Sigmoid colon (tissue), 7 donors: Measurements from ENCODE around the gene KLHL17. TPM values are rescaled to one million over a fixed set of nuclear protein-coding genes. Genes with fewer than 3 reads are reported as not detected.

ENCODE experiments used
- DNase-seq: peaks from one replicate; pipeline ENCODE4 v3.0.0-alpha.2; 2019
- H3K27ac ChIP-seq, 4 donors: fragments of 200-600 bp; sonication (generic); one replicate each; pipeline ENCODE4 v1.5.1; 2016 to 2019; ENCODE audit warnings: mild to moderate bottlenecking in 1 of 4
- H3K27me3 ChIP-seq, 3 donors: fragments of 200-600 bp; sonication (generic); one replicate each; pipeline ENCODE4 v1.5.1; 2019; ENCODE audit warnings: mild to moderate bottlenecking in 1 of 3
- H3K36me3 ChIP-seq, 4 donors: fragments of 200-600 bp; sonication (generic); one replicate each; pipeline ENCODE4 v1.5.1; 2016 to 2019
- H3K4me1 ChIP-seq, 4 donors: fragments of 200-600 bp; sonication (generic); one replicate each; pipeline ENCODE4 v1.5.1; 2017 to 2019
- H3K4me3 ChIP-seq, 4 donors: fragments of 200-600 bp; sonication (generic); one replicate each; pipeline ENCODE4 v1.5.1; 2017 to 2019; ENCODE audit warnings: mild to moderate bottlenecking in 2 of 4, moderate library complexity in 1 of 4
- H3K9me3 ChIP-seq, 4 donors: fragments of 200-600 bp in 3 of 4; sonication (generic) in 3 of 4; one replicate each; pipeline versions ENCODE4 v1.5.1 to v1.6.1; 2013 to 2019
- EP300 ChIP-seq, 4 donors: sonication (generic); formaldehyde crosslinking; IDR thresholded peaks; one replicate each; pipeline ENCODE4 v1.6.1; 2017; ENCODE audit warnings: antibody characterized with exemption in 4 of 4
- POLR2A ChIP-seq, 2 donors: fragments of 450-650 bp; IDR thresholded peaks; one replicate each; pipeline ENCODE4 v1.6.1; 2016; ENCODE audit warnings: antibody characterized with exemption in 2 of 2, mild to moderate bottlenecking in 2 of 2, moderate library complexity in 2 of 2
- POLR2AphosphoS5 ChIP-seq, 4 donors: sonication (generic); formaldehyde crosslinking; IDR thresholded peaks; one replicate each; pipeline ENCODE4 v1.6.1; 2017; ENCODE audit warnings: antibody characterized with exemption in 4 of 4
- WGBS, 2 donors: extraction: QIAGEN DNeasy Blood & Tissue Kit; methylation state at CpG; one replicate each; pipeline ENCODE4 v1.1.7; 2013; 5-methylcytosine and 5-hydroxymethylcytosine counted together
- intact Hi-C: fragments of 100-400 bp; cut with DNase I; formaldehyde crosslinking; loops from one replicate; pipeline ENCODE4 v1.15.1; 2023
- polyA plus RNA-seq, 3 donors: library from polyadenylated mRNA; stranded (reverse); fragments of 200-250 nt; gene quantifications; one replicate each; pipeline ENCODE4 v1.2.3, GENCODE V29; 2013
- total RNA-seq, 4 donors: library from RNA; depleted of rRNA; stranded (reverse); fragments of >200 nt; gene quantifications; one replicate each; pipeline ENCODE4 v1.1.0, GENCODE V29; 2016
- TF ChIP-seq, protein P1 (sequence below), 4 experiments: fragments of 450-650 bp in 3 of 4; fragments of 200-600 bp in 1 of 4; IDR thresholded peaks; one replicate each; pipeline ENCODE4 v1.5.1; 2016 to 2019; ENCODE audit warnings: antibody characterized with exemption in 4 of 4, mild to moderate bottlenecking in 3 of 4, moderate library complexity in 2 of 4
- donor health status: healthy with polysubstance abuse.
- donor health status: Bipolar disorder and iron deficiency.
- donor health status: healthy.

Gene KLHL17
- total RNA-seq = 10 to 100 TPM in 1 of 4 donors, 1 to 10 TPM in 3; 4.5 to 10.5 (median 5.1) TPM
- polyA plus RNA-seq = 10 to 100 TPM in 1 of 3 donors, 1 to 10 TPM in 1, under 1 TPM in 1; 0.69 to 10.8 (median 1.2) TPM

DNA sequence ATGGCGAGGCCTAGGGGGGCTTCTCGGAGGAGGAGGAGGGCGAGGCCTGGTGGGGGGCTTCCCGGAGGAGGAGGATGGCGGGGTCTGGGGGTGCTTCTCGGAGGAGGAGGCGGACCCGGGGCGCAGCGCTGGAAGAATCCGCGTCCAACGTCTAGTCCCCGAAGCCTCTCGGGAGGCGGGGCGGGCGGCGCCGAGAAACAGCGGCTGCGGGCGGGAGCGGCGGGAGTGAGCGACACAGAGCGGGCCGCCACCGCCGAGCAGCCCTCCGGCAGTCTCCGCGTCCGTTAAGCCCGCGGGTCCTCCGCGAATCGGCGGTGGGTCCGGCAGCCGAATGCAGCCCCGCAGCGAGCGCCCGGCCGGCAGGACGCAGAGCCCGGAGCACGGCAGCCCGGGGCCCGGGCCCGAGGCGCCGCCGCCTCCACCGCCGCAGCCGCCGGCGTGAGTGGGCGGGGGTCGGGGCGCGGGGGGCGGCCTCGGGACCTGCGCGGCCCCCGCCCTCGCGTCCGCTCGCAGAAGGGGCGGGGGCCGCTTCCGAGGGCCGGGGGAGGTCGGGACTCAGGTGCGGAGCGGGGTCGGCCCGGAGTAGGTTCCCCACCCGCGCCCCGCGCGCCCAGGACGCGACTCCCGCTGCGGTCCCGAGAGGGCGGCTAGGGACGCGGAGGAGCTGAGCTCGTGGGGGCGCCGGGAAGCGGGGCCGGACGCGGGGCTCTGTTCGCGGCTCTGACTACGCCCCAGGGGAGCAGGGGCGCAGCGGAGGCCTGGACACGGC lies at the start of gene KLHL17:
KLHL17 (plus strand) TSS at position 222 of the 769 bp plus-strand sequence; CDS start at position 332, 110 bp downstream.
- TF ChIP-seq POLR2AphosphoS5 (IDR thresholded peaks at IDR 0.05) = no peak
- TF ChIP-seq EP300 (IDR thresholded peaks at IDR 0.05) = no peak
- TF ChIP-seq, protein P1, sequence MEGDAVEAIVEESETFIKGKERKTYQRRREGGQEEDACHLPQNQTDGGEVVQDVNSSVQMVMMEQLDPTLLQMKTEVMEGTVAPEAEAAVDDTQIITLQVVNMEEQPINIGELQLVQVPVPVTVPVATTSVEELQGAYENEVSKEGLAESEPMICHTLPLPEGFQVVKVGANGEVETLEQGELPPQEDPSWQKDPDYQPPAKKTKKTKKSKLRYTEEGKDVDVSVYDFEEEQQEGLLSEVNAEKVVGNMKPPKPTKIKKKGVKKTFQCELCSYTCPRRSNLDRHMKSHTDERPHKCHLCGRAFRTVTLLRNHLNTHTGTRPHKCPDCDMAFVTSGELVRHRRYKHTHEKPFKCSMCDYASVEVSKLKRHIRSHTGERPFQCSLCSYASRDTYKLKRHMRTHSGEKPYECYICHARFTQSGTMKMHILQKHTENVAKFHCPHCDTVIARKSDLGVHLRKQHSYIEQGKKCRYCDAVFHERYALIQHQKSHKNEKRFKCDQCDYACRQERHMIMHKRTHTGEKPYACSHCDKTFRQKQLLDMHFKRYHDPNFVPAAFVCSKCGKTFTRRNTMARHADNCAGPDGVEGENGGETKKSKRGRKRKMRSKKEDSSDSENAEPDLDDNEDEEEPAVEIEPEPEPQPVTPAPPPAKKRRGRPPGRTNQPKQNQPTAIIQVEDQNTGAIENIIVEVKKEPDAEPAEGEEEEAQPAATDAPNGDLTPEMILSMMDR (IDR thresholded peaks at IDR 0.05) = no peak
- no peak for TF ChIP-seq POLR2A (IDR thresholded peaks at IDR 0.05)
- H3K27ac ChIP-seq = peak within 1 kb of the TSS in 2 of 4 donors; percentile 53 to 64

DNA sequence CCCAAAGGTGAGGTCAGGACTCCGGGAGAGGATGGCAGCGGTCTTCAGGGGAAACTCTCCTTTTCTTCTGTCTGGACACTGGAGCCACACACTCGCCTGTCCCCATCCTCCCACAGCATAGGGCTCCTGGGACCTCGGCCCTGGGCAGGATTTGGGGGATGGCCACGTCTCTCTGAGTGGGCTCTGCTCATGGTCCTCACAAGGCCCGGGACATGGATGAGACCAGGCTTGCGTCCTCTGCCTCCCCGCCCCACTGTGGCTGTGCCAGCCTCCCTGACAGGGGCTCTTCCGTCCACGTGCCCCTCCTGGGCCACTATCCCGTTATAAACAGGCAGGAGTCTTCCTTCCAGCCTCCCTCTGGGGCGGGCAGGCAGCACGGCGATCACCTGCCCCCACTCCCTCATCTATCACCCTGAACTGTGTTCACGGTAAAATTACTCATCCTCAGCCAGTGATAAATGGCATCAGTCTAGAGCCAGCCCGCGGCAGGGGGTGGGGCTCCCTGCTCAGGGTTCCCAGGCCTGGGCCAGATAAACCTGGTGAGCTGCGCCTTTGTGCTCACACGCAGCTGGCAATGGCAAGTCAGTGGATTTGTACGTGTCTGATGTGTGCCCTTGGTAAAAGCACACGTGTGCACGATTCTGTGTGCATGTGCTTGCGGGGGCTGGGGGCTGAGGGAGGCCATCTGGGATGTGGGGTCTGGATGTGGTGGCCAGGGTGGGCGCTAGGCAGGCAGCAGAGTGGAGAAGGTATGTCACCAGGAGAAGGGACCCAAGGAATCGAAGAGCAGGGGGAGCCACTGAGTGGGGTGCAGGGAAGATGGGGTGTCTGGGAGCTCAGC lies 49.3 kb upstream of the KLHL17 start:
- Histone ChIP-seq H3K27ac (peak overlapping the region in 1 of 4 donors; percentile 65), H3K36me3 (no peaks in the 10 kb centered on the region), H3K4me1 (peaks cover 0 to 22% (median 17%) of the 10 kb centered on the region in 4 donors), H3K9me3 (no peaks in the 10 kb centered on the region), H3K27me3 (peaks cover 0 to 45% (median 14%) of the 10 kb centered on the region in 3 donors), H3K4me3 (peak overlapping the region in 1 of 4 donors; percentile 48)
- DNase-seq = peak; percentile 59
- 25 to 65% methylated on average over 25 of the region's 25 CpGs for WGBS, 2 donors
- TF ChIP-seq, protein P1 (IDR thresholded peaks at IDR 0.05) = no peak
- no peak for TF ChIP-seq POLR2A (IDR thresholded peaks at IDR 0.05)
- peak in 2 of 4 donors; percentile 26 for TF ChIP-seq POLR2AphosphoS5 (IDR thresholded peaks at IDR 0.05)
- TF ChIP-seq EP300 (IDR thresholded peaks at IDR 0.05) = no peak
- intact Hi-C loops = no loop called here

More for the DNA sequence above, at the start of gene KLHL17:
- no peaks in the 10 kb centered on the region for H3K27me3 ChIP-seq
- WGBS, 2 donors = 1% methylated on average over 109 of the region's 109 CpGs
- intact Hi-C loops = no loop called here
- H3K36me3 ChIP-seq = peaks cover 10 to 29% (median 14%) of the 10 kb centered on the region in 4 donors
- H3K9me3 ChIP-seq = no peaks in the 10 kb centered on the region
- DNase-seq = no peak
- H3K4me1 ChIP-seq = peaks cover 0 to 48% (median 38%) of the 10 kb centered on the region in 4 donors
- H3K4me3 ChIP-seq = peak within 1 kb of the TSS; percentile 54 to 100 (median 86)

DNA sequence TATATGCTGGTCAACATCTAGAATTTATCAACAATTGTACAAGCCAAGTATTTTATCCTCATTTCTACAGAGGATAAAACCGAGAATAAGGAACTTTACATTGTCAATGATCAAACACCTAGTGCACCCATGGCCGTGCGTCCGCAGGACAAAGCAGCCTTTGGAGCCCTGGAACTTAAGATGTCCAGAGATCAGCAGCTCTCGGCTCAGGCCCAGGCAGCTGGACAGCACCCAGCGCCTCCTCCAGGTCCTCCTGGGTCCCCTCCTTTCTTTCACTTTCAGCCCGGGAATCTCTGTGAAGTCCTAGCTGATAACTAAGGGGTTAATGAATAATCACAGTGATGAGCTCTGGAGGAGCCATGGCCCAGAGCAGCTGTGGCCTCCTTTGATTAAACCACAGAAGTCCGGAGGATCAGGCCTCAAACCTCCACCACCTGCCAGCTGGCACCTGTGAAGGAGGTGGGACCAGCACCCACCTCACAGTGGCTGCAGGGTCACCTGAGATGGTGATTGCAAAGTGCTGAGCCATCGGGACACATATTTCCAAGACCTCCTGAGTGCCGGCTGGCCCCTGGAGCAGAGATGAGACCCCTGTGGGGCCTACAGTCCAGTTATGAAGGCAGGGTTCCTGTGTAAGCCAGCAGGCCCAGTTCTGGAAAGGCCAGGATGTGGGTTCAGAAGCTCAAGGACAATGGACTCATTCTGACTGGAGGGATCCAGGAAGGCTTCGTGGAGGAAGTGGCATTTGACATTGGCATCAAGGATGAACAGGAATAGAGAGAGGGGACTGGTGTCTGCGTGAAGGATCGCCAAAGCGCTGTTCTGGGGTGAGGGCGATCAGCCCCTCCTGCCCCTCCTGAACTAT lies 48.3 kb upstream of the KLHL17 start:
- no peak overlapping the region for H3K27ac ChIP-seq
- H3K4me1 ChIP-seq = peaks cover 0 to 32% (median 27%) of the 10 kb centered on the region in 4 donors
- peaks cover 0 to 50% (median 14%) of the 10 kb centered on the region in 3 donors for H3K27me3 ChIP-seq
- H3K36me3 ChIP-seq = no peaks in the 10 kb centered on the region
- no peaks in the 10 kb centered on the region for H3K9me3 ChIP-seq
- intact Hi-C loops = no loop called here
- TF ChIP-seq, protein P1 (IDR thresholded peaks at IDR 0.05) = no peak
- TF ChIP-seq EP300 (IDR thresholded peaks at IDR 0.05) (no peak), POLR2A (IDR thresholded peaks at IDR 0.05) (no peak), POLR2AphosphoS5 (IDR thresholded peaks at IDR 0.05) (no peak)
- peak; percentile 37 for DNase-seq
- H3K4me3 ChIP-seq = no peak overlapping the region
- WGBS, 2 donors = 45 to 65% methylated on average over 15 of the region's 15 CpGs

DNA sequence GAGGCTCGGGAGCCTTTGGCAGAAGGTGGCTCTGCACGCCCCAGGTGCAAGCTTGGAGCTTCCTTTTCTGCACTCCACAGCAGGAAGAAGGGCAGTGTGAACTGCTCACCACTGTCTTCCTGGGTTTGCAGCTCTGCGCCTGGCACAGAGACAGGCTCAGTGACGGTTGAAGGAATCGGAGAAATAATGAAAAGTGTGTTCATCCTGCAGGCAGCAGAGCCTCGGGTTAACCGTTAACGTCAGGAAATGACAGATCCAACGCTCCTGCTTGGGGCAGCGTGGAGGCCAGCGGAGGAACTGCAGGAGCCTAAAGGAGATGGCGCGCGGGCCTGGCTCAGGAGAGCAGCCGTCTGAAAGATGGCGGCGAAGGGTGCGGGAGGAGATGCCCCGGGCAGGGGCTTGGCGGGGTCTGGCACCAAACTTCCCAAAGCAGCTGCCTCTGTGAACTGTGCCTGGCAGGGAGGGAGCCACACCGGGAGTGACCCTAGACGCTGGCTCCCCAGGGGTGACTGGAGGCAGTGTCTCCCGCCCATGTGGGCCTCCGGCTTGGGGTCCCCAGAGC lies 47.6 kb upstream of the KLHL17 start:
- intact Hi-C loops = no loop called here
- no peak for DNase-seq
- Histone ChIP-seq H3K4me3 (no peak overlapping the region), H3K9me3 (no peaks in the 10 kb centered on the region), H3K36me3 (no peaks in the 10 kb centered on the region), H3K27me3 (peaks cover 0 to 53% (median 14%) of the 10 kb centered on the region in 3 donors), H3K27ac (no peak overlapping the region), H3K4me1 (peaks cover 0 to 36% (median 31%) of the 10 kb centered on the region in 4 donors)
- no peak for TF ChIP-seq EP300 (IDR thresholded peaks at IDR 0.05)
- TF ChIP-seq POLR2AphosphoS5 (IDR thresholded peaks at IDR 0.05) = no peak
- no peak for TF ChIP-seq POLR2A (IDR thresholded peaks at IDR 0.05)
- TF ChIP-seq, protein P1 (IDR thresholded peaks at IDR 0.05) = no peak
- WGBS, 2 donors = 27 to 43% methylated on average over 24 of the region's 24 CpGs
